Fibroblast of pulmonary artery (primary cell): ENCODE results near the gene CBLB.

Experiments
- DNase-seq: peaks from one replicate; pipeline ENCODE4 v3.0.0-alpha.2; 2010; ENCODE audit warnings: low read depth
- H3K4me3 ChIP-seq: replicated peaks from 2 replicates; pipeline ENCODE4 v1.5.1; 2011; ENCODE audit warnings: low read depth, mild to moderate bottlenecking, control low read depth, low read length, moderate library complexity
- TF ChIP-seq, protein P1 (sequence below): IDR thresholded peaks from 2 replicates; pipeline ENCODE4 v1.5.1; 2011; ENCODE audit warnings: mild to moderate bottlenecking, control low read depth, low read length, inconsistent platforms; ENCODE audit errors: missing control alignments

The CBLB gene

DNA sequence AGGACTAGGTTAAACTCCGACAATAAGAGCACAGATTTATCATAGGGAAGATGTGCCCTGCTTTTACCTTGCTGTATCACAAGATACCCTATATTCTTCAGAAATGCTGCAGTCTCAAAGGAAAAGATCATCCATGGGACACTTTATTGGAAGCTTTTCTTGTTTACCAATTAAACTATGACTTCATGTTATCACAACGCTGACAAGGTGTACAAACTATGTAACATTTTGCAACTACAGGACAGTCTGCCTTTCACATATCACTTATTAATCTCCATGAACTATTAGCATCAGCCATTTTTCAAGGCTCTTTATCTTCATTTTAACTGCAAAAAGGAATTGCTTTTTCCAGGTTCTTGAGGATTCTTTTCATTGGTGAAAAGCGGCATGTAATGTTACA, 34.0 kb downstream of the CBLB start:
- no peak for DNase-seq
- TF ChIP-seq, protein P1, sequence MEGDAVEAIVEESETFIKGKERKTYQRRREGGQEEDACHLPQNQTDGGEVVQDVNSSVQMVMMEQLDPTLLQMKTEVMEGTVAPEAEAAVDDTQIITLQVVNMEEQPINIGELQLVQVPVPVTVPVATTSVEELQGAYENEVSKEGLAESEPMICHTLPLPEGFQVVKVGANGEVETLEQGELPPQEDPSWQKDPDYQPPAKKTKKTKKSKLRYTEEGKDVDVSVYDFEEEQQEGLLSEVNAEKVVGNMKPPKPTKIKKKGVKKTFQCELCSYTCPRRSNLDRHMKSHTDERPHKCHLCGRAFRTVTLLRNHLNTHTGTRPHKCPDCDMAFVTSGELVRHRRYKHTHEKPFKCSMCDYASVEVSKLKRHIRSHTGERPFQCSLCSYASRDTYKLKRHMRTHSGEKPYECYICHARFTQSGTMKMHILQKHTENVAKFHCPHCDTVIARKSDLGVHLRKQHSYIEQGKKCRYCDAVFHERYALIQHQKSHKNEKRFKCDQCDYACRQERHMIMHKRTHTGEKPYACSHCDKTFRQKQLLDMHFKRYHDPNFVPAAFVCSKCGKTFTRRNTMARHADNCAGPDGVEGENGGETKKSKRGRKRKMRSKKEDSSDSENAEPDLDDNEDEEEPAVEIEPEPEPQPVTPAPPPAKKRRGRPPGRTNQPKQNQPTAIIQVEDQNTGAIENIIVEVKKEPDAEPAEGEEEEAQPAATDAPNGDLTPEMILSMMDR = no peak
- H3K4me3 ChIP-seq = no peak overlapping the region

DNA sequence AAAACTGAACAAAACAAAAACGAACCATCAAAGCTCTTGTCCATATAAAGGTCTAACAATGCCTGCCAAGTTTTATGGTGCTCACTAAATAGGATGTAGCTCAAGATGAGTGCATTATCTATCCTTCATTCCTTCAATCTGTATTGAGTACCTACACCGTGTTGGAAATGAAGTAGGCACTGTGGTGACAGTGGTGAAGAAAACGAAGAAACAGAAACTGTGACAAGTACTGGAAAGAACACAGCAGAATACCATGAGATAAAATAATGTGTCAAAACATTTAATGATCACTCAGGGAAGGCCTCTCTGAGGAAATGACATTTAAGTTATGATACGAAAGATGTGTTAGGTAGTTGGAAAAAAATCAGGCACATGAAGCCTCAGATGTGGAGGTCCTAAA, 36.2 kb downstream of the CBLB start:
- DNase-seq = no peak
- TF ChIP-seq, protein P1 = no peak
- no peak overlapping the region for H3K4me3 ChIP-seq

DNA sequence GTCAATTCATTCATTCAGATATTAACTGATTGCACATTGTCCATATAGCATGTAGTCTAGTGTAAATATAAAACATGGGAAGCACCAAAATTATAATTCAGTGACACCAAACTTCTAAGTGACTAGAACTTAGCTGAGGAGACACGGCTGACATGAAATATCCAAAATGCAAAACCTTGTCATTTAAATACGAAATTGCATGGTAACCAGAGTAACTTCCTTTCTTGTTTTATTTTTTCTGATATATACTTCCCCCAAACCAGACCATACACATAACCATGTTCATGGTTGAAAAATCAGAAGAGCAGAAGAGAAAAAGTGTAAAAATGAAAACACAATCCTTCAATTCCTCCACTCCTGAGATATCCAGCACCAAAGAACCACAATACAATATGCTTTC, 38.0 kb downstream of the CBLB start:
- TF ChIP-seq, protein P1 = no peak
- DNase-seq = no peak
- H3K4me3 ChIP-seq = no peak overlapping the region

DNA sequence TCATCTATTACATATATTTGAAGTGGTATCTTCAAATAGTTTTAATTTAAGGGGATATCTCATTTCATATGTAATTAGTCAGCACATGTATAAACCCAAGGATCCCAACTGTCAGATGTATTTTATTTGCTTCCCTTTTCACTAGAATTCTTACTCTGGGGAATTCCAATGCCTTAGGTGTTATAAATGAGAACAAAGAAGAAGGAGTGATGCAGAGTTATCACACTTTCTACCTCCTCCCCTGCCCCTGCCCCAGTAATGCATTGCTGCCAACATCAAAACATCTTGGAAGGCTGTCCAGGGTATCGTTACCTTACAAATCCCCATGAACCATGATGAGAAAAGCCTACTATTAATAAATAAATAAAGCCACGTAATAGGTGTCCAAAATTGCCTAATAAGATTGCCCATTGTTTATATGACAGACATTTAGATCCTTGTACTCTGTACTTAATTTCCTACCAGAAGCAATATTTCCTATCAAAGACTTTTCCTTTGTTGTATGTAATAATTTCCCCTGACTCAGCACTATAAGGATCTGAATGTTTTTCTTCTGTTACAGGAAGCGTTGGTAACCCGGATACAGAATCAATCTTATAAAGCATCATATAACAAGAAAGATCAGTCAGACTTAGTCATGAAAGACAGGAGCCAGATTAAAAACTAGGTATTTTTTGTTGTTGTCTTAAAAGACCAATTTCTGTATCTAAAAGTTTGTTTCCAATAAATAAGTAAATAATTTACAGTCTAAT, 38.8 kb downstream of the CBLB start:
- peak; percentile 72 for DNase-seq
- TF ChIP-seq, protein P1 = no peak
- H3K4me3 ChIP-seq = no peak overlapping the region

DNA sequence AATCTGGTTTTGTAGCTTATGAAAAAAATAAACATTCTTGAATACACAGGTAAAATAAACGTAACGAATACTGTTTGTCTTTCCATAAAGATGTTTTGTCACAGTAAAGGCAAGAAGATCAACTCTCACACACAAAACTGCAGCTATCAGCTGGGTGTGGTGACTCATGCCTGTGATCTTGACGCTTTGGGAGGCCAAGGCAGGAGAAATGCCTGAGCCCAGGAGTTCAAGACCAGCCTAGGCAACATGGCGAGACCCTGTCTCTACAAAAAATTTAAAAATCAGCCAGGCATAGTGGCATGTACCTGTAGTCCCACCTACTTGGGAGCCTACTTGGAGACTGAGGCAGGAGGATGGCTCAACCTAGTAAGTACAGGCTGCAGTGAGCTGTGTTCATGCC, 39.6 kb downstream of the CBLB start:
- TF ChIP-seq, protein P1 = no peak
- no peak for DNase-seq
- no peak overlapping the region for H3K4me3 ChIP-seq

DNA sequence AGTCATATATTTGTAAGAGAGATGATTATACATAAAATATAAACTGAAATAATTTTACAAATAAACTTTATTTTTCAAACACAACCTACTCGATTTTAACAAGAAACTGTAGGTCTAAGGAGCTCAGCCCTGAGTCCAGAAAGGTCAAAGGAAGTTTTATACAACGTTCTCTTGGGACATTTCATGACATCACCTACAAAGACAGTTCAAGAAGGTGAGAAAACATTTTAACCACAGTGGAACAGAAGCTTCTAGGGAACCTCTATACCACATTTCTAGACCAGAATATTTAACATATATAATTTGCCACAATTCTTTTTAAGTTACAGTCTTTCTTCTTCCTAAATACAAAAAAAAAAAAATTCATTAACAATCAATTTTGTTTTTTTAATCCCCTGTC, 40.1 kb downstream of the CBLB start:
- H3K4me3 ChIP-seq = no peak overlapping the region
- TF ChIP-seq, protein P1 = no peak
- no peak for DNase-seq

DNA sequence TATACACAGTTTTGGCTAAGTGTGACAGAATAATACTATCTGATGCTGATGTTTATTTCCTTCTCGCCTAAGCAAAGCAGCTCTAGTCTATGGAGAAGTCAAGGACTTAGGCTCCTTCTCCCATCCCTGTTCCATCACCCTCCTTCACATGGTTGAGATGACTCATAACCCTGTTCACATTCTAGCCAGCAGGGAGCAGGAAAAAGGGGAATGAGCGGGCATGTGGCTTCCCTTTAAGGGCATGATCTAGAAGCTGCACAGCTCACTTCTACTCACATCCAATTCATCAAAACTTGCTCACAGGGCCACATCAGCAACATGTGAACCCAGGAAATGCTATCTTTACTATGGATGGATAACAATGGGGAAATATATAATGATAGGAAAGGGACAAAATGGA, 40.9 kb downstream of the CBLB start:
- no peak overlapping the region for H3K4me3 ChIP-seq
- TF ChIP-seq, protein P1 = peak; percentile 64
- DNase-seq = peak; percentile 90
